Kidney epithelial cell (primary cell): Measurements from ENCODE around the gene MRPL33. TPM values are rescaled to one million over a fixed set of nuclear protein-coding genes. Genes with fewer than 3 reads are reported as not detected.

ENCODE experiments used
- DNase-seq: peaks from one replicate; pipeline ENCODE4 v3.0.0-alpha.2; 2010; ENCODE audit warnings: low read depth
- H3K27me3 ChIP-seq: 2 replicates; pipeline ENCODE4 v1.6.0; 2011; ENCODE audit warnings: low read length; ENCODE audit not compliant: control insufficient read depth, insufficient read depth
- H3K36me3 ChIP-seq: 2 replicates; pipeline ENCODE4 v1.5.1; 2011; ENCODE audit warnings: low read length; ENCODE audit not compliant: control insufficient read depth, insufficient read depth
- H3K4me3 ChIP-seq: 2 replicates; pipeline ENCODE4 v1.5.1; 2011; ENCODE audit warnings: low read depth, mild to moderate bottlenecking, control low read depth, low read length
- CTCF ChIP-seq: IDR thresholded peaks from 2 replicates; pipeline ENCODE4 v1.5.1; 2011; ENCODE audit warnings: mild to moderate bottlenecking, moderate library complexity, low read length, control low read depth, inconsistent platforms; ENCODE audit not compliant: insufficient read depth, poor library complexity, severe bottlenecking
- total RNA-seq: library from RNA; depleted of rRNA; stranded (reverse); fragments of >200 nt; gene quantifications from 2 replicates; pipeline ENCODE4 v1.2.3, GENCODE V29; 2015

MRPL33 gene
- total RNA-seq, 1 donor from 2014 or later, result 121 TPM

- TF ChIP-seq CTCF, result no peak
Measured at GRCh38 chr2:27798948-27799645, 27.6 kb downstream of the MRPL33 start.

GRCh38 chr2:27799646-27800010 lies 28.1 kb downstream of the MRPL33 start:
- TF ChIP-seq CTCF, result no peak
- no peaks in the 10 kb centered on the region for H3K36me3 ChIP-seq
- H3K4me3 ChIP-seq, result no peak overlapping the region
- DNase-seq, result no peak
- no peaks in the 10 kb centered on the region for H3K27me3 ChIP-seq

More at GRCh38 chr2:27798948-27799645, 27.6 kb downstream of the MRPL33 start:
- Histone ChIP-seq H3K36me3 (no peaks in the 10 kb centered on the region), H3K27me3 (no peaks in the 10 kb centered on the region), H3K4me3 (no peak overlapping the region)
- peak; percentile 100 for DNase-seq

GRCh38 chr2:27800856-27801255 lies 29.3 kb downstream of the MRPL33 start:
- Histone ChIP-seq H3K27me3 (no peaks in the 10 kb centered on the region), H3K4me3 (no peak overlapping the region), H3K36me3 (no peaks in the 10 kb centered on the region)
- no peak for TF ChIP-seq CTCF
- DNase-seq, result no peak

- DNase-seq, result no peak
- Histone ChIP-seq H3K4me3 (no peak overlapping the region), H3K36me3 (no peaks in the 10 kb centered on the region), H3K27me3 (no peaks in the 10 kb centered on the region)
- no peak for TF ChIP-seq CTCF
Measured at GRCh38 chr2:27802547-27802946, 31.0 kb downstream of the MRPL33 start.

GRCh38 chr2:27803046-27803445 lies 31.5 kb downstream of the MRPL33 start:
- no peak for TF ChIP-seq CTCF
- Histone ChIP-seq H3K27me3 (no peaks in the 10 kb centered on the region), H3K4me3 (no peak overlapping the region), H3K36me3 (no peaks in the 10 kb centered on the region)
- no peak for DNase-seq

GRCh38 chr2:27804146-27804545 lies 32.6 kb downstream of the MRPL33 start:
- H3K27me3 ChIP-seq, result no peaks in the 10 kb centered on the region
- H3K36me3 ChIP-seq, result no peaks in the 10 kb centered on the region
- TF ChIP-seq CTCF, result no peak
- no peak overlapping the region for H3K4me3 ChIP-seq
- DNase-seq, result no peak
